Hematopoietic multipotent progenitor cell (in vitro differentiated cells): ENCODE results near the gene RNF186. TPM values are rescaled to one million over a fixed set of nuclear protein-coding genes. Genes with fewer than 3 reads are reported as not detected.
A peak's percentile ranks its signal among the peaks of the same experiment; 100 is the strongest.
"Not testable (repeated sequence)": the region's sequence is repeated elsewhere in the genome, so short reads cannot be mapped to it uniquely, and the experiment has no call there.

Experiments
- DNase-seq, 3 donors: peaks; one replicate each; pipeline ENCODE4 v3.0.0-alpha.2; 2011 to 2015; ENCODE audit warnings: low read depth in 2 of 3, low spot score in 2 of 3
- total RNA-seq: library from RNA; depleted of rRNA; stranded (reverse); fragments of >200 nt; gene quantifications from one replicate; pipeline ENCODE4 v1.2.3, GENCODE V29; 2012

Gene RNF186
- total RNA-seq: under 0.01 TPM

GRCh38 chr1:19814681-19815503 is at the start of gene RNF186:
RNF186 (minus strand) TSS chr1:19815283; CDS start chr1:19815101, 182 bp downstream.
- DNase-seq: no peak

- DNase-seq: no peak
Measured at GRCh38 chr1:19864570-19865160, 49.6 kb upstream of the RNF186 start.

- DNase-seq: no peak
Measured at GRCh38 chr1:19862944-19863343, 47.9 kb upstream of the RNF186 start.

GRCh38 chr1:19861842-19862530 is 46.9 kb upstream of the RNF186 start:
- DNase-seq: no peak

GRCh38 chr1:19861034-19861433 is 46.0 kb upstream of the RNF186 start:
- DNase-seq: no peak

- no peak for DNase-seq
Measured at GRCh38 chr1:19860418-19860817, 45.3 kb upstream of the RNF186 start.

GRCh38 chr1:19859876-19860275 is 44.8 kb upstream of the RNF186 start:
- no peak for DNase-seq

GRCh38 chr1:19858893-19859292 is 43.8 kb upstream of the RNF186 start:
- peak in 2 of 3 donors; percentile 9 to 40 for DNase-seq

GRCh38 chr1:19854866-19855265 is 39.8 kb upstream of the RNF186 start:
- DNase-seq: no peak

- DNase-seq: no peak
Measured at GRCh38 chr1:19852036-19852435, 37.0 kb upstream of the RNF186 start.

GRCh38 chr1:19850214-19850613 is 35.1 kb upstream of the RNF186 start:
- no peak for DNase-seq

GRCh38 chr1:19849307-19849706 is 34.2 kb upstream of the RNF186 start:
- not testable (repeated sequence) for DNase-seq

GRCh38 chr1:19847334-19847733 is 32.3 kb upstream of the RNF186 start:
- not testable (repeated sequence) for DNase-seq

- DNase-seq: no peak
Measured at GRCh38 chr1:19846338-19846737, 31.3 kb upstream of the RNF186 start.

- no peak for DNase-seq
Measured at GRCh38 chr1:19845555-19845954, 30.5 kb upstream of the RNF186 start.

GRCh38 chr1:19844731-19845495 is 29.8 kb upstream of the RNF186 start:
- peak in 1 of 3 donors; percentile 6 for DNase-seq

- DNase-seq: no peak
Measured at GRCh38 chr1:19840228-19840627, 25.1 kb upstream of the RNF186 start.

- DNase-seq: no peak
Measured at GRCh38 chr1:19837866-19838265, 22.8 kb upstream of the RNF186 start.

- DNase-seq: no peak
Measured at GRCh38 chr1:19835578-19835977, 20.5 kb upstream of the RNF186 start.

GRCh38 chr1:19831441-19831840 is 16.4 kb upstream of the RNF186 start:
- no peak for DNase-seq

- no peak for DNase-seq
Measured at GRCh38 chr1:19828546-19828945, 13.5 kb upstream of the RNF186 start.
